Hematopoietic multipotent progenitor cell treated with erythropoietin and hydrocortisone succinate and interleukin-3 and kit ligand, for 8 days (in vitro differentiated cells): ENCODE measurements around the gene ASB15.

Source experiments
- DNase-seq: peaks from one replicate; pipeline ENCODE4 v3.0.0-alpha.2; 2015

The ASB15 gene

DNA sequence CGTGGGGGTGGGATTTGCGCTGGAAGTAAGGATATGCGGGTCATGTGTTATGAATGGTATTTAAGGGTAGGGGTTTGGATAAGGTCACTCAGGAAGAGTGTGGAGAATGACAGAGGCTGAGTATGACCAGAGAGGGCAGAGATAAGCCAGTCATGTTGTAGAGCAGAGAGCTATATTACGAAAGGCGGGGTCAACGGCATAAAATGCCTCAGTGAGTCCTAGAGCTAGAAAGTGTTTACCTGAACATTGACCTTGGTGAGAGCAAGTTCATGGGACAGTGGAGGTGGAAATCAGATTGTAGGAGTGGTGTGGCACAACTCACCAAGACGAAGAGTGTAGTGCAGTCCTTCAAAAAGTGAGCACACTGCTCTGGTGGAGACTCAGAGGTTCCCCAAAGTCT is 67.9 kb downstream of the ASB15 start:
- no peak for DNase-seq

DNA sequence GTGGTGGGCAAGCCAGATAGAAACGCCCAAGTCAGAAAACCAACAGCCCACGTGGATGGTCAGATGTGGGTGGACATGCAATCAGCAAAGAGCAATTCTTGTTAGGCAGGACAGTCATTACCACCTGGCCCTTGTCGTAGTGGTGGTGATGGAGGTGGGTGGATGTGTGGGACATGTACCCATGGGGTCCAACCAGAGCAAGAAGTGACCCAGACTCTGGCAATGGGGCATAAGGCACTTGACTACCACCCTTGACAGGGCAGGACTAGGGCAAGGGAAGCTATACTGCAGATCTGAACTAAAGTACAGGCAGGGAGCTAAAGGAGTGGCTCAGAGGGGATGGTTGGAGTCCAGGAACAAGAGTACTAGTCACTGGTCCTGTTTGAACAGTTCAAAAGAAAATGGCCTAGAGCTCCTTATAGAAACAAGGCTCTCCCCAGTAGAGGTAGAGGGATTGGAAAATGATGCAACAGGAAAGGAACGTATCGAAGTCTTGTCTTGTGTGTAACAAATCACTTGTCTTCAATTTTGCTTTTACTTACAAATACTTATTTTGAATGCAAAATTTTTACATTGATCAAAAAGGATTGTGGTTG is 71.6 kb downstream of the ASB15 start:
- no peak for DNase-seq

DNA sequence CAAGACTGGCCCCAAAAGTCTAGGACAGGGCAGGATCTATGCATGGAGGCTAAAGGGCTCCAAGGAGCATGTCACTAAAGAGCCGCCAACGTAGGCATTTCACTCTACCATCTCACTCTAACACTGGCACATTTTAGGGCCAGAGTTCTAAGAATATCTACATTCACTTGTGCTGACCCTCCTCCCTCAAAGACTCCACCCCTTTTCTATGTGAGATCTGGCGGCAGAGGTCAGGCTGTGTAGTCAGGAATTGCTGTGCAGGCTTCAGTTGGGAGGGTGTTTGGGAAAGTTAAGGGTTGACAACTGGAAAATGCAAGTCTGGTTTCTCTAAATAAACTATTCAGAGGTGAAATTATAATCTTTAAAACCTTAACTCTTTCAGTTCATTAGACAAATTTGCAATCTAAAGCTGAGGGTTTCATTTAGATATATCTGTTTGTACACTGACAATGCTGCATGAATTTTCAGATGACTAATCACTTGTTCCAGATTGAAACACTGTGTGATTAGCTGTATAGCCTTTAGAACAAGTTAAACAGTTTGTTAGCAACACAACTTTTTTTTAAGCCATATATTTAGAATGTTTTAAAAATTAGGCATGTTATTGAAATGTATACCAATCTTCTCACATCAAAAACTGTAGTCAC is 72.3 kb downstream of the ASB15 start:
- DNase-seq: no peak

DNA sequence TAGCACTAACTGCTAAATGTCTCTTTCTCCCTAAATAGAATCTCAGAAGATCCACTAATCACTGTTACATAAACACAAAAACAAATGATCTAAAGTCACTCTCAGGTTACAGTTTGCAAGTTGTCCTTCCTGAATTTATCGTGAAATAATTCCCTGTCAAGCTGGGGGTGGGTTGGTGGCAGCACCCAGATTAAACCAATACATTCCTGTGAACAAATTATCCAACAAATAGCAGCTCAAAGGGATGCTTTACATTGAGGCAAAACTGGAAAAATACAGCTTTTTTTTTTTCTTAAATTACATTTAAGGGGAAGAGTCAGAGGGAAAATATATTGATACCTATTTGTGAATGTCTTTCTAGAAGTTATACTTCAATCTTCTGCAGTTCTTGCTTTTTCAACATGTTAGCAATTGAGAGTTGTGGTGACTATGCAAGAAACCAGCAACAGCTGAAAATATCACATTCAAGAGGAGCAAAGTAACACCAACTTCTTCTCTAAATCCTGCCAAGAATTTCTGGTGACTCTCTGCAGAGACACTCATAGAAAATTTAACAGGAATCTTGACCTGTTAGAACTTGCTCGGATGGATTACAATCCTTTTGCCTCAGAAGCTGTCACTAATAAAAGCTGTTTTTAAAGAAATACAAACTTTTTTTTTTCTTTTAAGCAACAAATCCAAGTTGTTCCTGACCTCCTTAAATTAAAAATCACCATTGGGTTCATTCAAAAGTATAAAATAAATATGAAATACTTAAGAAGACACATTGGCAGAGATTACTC is 73.0 kb downstream of the ASB15 start:
- DNase-seq: no peak

DNA sequence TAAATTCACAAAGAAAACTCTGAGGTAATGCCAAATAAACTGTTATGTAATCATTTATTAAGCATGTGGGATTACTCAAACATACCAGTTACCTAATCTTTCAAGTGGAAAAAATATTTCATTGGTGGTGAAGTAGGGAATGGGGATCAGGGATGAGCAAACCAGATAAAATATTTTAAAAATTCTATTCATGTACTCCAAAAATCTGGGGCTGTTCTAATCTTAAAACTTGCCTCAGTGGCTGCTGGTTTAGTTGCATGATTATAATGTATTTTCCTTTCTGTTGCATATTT is 73.5 kb downstream of the ASB15 start:
- no peak for DNase-seq

DNA sequence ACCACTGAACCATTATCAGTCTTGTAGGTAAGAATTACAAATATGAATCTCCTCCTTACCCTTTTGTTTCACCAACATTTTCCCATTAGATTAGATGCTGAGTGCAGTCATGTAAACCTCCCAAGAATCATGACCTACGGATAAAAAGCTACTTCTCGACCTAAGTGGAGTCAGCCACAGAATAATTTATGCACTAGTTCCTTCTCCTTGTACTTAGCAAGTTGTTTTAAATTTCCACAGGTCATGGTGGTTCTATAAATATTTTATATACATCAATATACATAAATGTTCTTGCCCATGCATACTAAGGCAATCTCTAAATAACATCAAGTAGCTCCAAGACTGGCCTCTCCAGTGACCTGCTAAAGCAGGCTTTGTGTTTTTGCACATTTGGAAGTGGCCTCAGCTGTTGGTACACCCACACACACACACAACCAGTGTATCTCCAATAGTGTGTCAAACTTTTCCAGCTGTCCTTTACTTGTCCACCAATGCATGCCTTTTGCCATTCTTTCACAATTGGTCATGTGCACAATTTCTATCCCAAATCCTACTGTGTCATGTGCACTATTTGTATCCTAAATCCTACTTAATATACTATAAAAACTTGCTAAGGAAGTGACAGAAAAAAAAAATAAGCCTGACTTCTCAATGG is 75.6 kb downstream of the ASB15 start:
- no peak for DNase-seq

DNA sequence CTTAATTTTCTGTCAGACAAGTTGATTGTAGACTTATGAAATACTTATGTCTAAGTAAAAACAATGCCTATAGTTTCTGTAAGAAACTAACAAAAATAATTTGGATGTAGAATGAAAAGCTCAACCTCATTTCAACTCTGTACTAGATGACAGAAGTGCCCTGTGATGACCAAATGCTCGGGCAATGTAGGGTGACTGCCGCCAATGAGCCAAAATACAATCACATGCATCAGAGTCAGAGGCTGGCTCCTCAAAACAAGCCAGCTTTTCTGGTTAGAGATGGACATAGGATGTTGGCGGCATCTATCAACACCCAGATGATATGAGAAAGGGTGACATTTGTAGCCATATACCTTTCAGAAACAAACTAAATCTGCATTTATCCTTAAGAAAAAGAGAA is 78.0 kb downstream of the ASB15 start:
- no peak for DNase-seq

DNA sequence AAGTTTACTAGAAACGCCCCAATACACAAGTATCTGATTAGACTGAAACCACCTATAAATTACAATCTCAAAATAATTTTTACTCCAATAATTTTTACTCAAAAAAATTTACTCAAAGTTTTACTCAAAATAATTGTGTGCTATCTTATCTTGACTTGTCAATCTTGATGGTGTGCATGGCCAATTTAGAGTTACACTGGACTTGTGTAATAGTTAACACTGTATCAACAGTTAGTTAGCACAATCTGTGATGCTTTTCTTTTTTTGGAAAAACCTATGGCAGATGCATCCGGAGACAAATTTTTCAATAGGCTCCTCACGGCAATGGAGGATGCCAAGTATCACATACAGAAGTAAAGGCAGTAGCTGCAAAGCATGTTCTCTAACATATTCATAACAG is 79.0 kb downstream of the ASB15 start:
- DNase-seq: no peak

DNA sequence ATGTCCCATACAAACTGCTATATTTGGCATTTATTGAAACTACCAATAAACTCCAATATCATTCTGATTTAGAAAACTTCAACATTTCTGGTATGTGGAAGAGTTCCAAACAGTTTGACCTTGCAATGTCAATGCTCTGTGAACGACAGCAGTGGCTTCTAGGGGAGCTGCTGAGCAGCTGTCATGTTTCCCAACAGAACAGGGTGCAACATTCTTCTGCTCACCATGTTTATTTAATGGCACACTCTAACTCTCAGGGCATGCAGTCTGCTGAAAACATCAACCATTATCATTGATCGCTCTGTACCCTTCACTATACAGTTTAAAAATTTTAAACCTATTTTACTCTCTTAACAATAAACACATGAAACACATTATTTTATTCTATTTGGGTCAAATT is 79.9 kb downstream of the ASB15 start:
- no peak for DNase-seq

DNA sequence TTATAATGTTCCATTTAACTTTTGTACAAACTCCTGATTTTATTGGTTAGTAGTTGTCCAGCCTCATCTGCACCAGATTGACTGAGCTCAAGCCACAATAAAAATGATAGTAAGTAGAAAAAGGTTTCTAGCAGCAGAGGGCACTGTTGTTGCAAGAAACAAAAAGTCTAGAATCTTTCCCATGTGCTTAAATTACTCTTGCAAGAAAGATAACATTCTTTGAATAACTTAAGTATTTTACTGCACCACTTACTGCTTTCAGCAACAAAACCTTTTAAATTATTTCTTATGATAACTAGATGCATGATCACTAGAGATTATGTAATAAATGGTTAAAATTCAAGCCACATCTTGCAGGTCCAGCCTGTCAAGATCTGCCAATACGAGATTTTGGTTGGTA is 81.1 kb downstream of the ASB15 start:
- peak; percentile 78 for DNase-seq

DNA sequence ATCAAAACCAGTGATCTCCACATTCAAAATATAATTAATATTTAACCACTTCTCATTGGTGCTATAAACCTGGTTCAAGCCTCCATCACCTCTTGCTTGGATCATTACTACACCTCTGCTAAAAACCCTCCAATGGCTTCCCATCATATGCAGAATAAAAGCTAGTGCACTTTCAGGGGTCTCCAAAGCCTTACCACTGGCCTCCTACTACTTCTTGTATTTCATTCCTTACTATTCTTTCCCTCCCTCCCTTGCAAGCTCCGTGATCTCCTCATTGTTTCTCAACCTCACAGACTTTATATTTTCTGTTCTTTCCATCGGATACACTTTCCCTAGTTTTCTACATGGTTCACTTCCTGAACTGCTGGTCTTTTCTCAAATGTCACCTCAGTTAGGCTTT is 85.5 kb downstream of the ASB15 start:
- DNase-seq: no peak

DNA sequence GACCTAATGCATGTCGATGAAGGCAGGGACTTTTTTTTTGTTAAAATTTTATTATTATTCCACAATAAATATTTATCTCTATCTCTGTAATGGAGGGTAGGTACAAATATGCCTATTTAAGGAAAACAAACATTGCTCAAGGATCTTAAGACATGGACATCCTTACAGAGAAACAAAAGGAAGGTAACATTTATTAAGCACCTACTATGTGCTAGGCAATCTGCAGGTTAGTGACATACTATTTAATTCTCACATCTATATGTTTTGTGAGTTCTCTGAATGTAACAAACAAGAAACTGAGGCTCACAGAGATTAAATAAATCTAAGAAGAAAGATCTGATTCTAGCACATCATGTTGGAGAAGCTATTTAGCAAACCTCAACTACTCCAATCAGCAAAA is 86.1 kb downstream of the ASB15 start:
- DNase-seq: no peak
